Endothelial cell of umbilical vein (primary cell): ENCODE measurements around the gene CPZ. TPM values are rescaled to one million over a fixed set of nuclear protein-coding genes. Genes with fewer than 3 reads are reported as not detected.

Experiments used
- BruUV-seq: library from RNA; stranded (reverse); fragments of 400-500 nt; replicated peaks from 2 replicates; lab custom pipeline; 2021; lab: Mats Ljungman, UMichigan
- CTCF ChIA-PET: fragments of 300-600, 350-600 bp; sonication (Branson Sonifier 250); formaldehyde crosslinking; loops from one replicate; lab custom pipeline; 2021; ENCODE audit warnings: antibody characterized with exemption, inconsistent platforms; lab: Charles Lee
- POLR2A ChIA-PET: fragments of 300-600, 350-600 bp; sonication (Branson Sonifier 250); formaldehyde crosslinking; loops from one replicate; lab custom pipeline; 2021; ENCODE audit warnings: antibody characterized with exemption, inconsistent platforms; lab: Charles Lee
- DNase-seq: peaks from one replicate; pipeline ENCODE4 v3.0.0-alpha.2; 2011; ENCODE audit warnings: low read depth, low spot score
- FAIRE-seq: peaks from 2 replicates; lab custom pipeline; 2011; peaks lifted over from hg19 to GRCh38; lab: Jason Lieb, UNC
- H2AFZ ChIP-seq: 2 replicates; pipeline ENCODE4 v1.6.0; 2012; ENCODE audit warnings: low read depth, low read length, control low read depth, inconsistent platforms
- H3K27ac ChIP-seq: 2 replicates; pipeline ENCODE4 v1.5.1; 2011; ENCODE audit warnings: low read depth, mild to moderate bottlenecking, control low read depth, low read length, moderate library complexity; ENCODE audit not compliant: insufficient read depth
- H3K27me3 ChIP-seq, 2 experiments: 2 replicates each; pipeline versions ENCODE4 v1.6.0 to v1.6.1; 2011; ENCODE audit warnings: low read length in 2 of 2, mixed read lengths in 1 of 2; ENCODE audit not compliant: control insufficient read depth in 2 of 2, insufficient read depth in 2 of 2
- H3K36me3 ChIP-seq, 2 experiments: 2 replicates in 1 of 2; 3 replicates in 1 of 2; pipeline ENCODE4 v1.5.1; 2011; ENCODE audit warnings: low read length in 2 of 2, mild to moderate bottlenecking in 1 of 2, moderate library complexity in 1 of 2; ENCODE audit not compliant: control insufficient read depth in 2 of 2, insufficient read depth in 2 of 2; ENCODE audit errors: extremely low read depth in 1 of 2
- H3K4me1 ChIP-seq: 3 replicates; pipeline ENCODE4 v1.5.1; 2011; ENCODE audit warnings: mild to moderate bottlenecking, low read length; ENCODE audit not compliant: control insufficient read depth, insufficient read depth; ENCODE audit errors: extremely low read depth
- H3K4me2 ChIP-seq: 2 replicates; pipeline ENCODE4 v1.6.1; 2011; ENCODE audit warnings: low read length, control low read depth, mixed read lengths; ENCODE audit not compliant: insufficient read depth
- H3K4me3 ChIP-seq, 3 experiments: fragments of 200-600 bp in 1 of 3; sonication (generic), shearing (Covaris generic) in 1 of 3; replicated peaks in 1 of 3; 2 replicates each; pipeline ENCODE4 v1.5.1; 2011 to 2016; ENCODE audit warnings: control low read depth in 3 of 3, low read length in 3 of 3, mild to moderate bottlenecking in 2 of 3, inconsistent platforms in 1 of 3, low read depth in 1 of 3, moderate library complexity in 1 of 3; ENCODE audit not compliant: insufficient read depth in 1 of 3
- H3K79me2 ChIP-seq: 2 replicates; pipeline ENCODE4 v1.6.0; 2012; ENCODE audit warnings: low read length, inconsistent platforms; ENCODE audit not compliant: control insufficient read depth, insufficient read depth
- H3K9ac ChIP-seq: replicated peaks from 2 replicates; pipeline ENCODE3; 2011; ENCODE audit warnings: low read length, control low read depth; ENCODE audit not compliant: insufficient read depth; ENCODE audit errors: extremely low read depth
- H3K9me1 ChIP-seq: replicated peaks from 3 replicates; pipeline ENCODE4 v1.6.0; 2011; ENCODE audit warnings: mild to moderate bottlenecking, low read length; ENCODE audit not compliant: control insufficient read depth, insufficient read depth; ENCODE audit errors: extremely low read depth
- H3K9me3 ChIP-seq: replicated peaks from 2 replicates; pipeline ENCODE4 v1.5.1; 2012; ENCODE audit warnings: low read length, inconsistent platforms; ENCODE audit not compliant: control insufficient read depth, insufficient read depth
- H4K20me1 ChIP-seq: replicated peaks from 2 replicates; pipeline ENCODE3; 2011; ENCODE audit warnings: mild to moderate bottlenecking, low read length; ENCODE audit not compliant: control insufficient read depth, insufficient read depth; ENCODE audit errors: extremely low read depth
- CTCF ChIP-seq, 2 donors: IDR thresholded peaks; 1 replicate in 1 of 2; 2 replicates in 1 of 2; pipeline ENCODE4 v1.5.1; 2011; ENCODE audit warnings: low read length in 2 of 2, mild to moderate bottlenecking in 2 of 2, moderate library complexity in 2 of 2, control low read depth in 1 of 2, inconsistent platforms in 1 of 2, low read depth in 1 of 2; ENCODE audit not compliant: insufficient read depth in 1 of 2; ENCODE audit errors: extremely low read depth in 1 of 2
- EZH2 ChIP-seq: IDR thresholded peaks from 2 replicates; pipeline ENCODE4 v1.6.1; 2012; ENCODE audit warnings: borderline replicate concordance, low read depth, mild to moderate bottlenecking, moderate library complexity, low read length, inconsistent platforms; ENCODE audit not compliant: severe bottlenecking
- FOS ChIP-seq: IDR thresholded peaks from 2 replicates; pipeline ENCODE4 v1.6.1; 2011; ENCODE audit warnings: mild to moderate bottlenecking, low read length, moderate library complexity, borderline replicate concordance; ENCODE audit not compliant: insufficient read depth
- GATA2 ChIP-seq: IDR thresholded peaks from 2 replicates; pipeline ENCODE4 v1.7.0; 2011; ENCODE audit warnings: low read depth, mild to moderate bottlenecking, moderate library complexity, mixed read lengths, low read length; ENCODE audit not compliant: insufficient read length, insufficient read depth
- JUN ChIP-seq: IDR thresholded peaks from 2 replicates; pipeline ENCODE4 v1.6.1; 2011; ENCODE audit warnings: borderline replicate concordance, low read depth; ENCODE audit not compliant: insufficient read length, insufficient read depth
- MAX ChIP-seq: IDR thresholded peaks from 2 replicates; pipeline ENCODE4 v1.6.1; 2011; ENCODE audit not compliant: insufficient read depth, insufficient read length
- MYC ChIP-seq: IDR thresholded peaks from one replicate; pipeline ENCODE4 v1.6.1; 2011; ENCODE audit warnings: mild to moderate bottlenecking, low read depth, low read length
- POLR2A ChIP-seq: IDR thresholded peaks from 2 replicates; pipeline ENCODE4 v1.6.1; 2012; ENCODE audit warnings: low read depth, mild to moderate bottlenecking, control low read depth, low read length
- POLR2AphosphoS5 ChIP-seq: IDR thresholded peaks from 2 replicates; pipeline ENCODE4 v1.6.1; 2012; ENCODE audit warnings: low read depth, mild to moderate bottlenecking, control low read depth, low read length, moderate library complexity; ENCODE audit not compliant: insufficient read depth
- dilution Hi-C: fragments of 300-500 bp; cut with MboI; formaldehyde crosslinking; loops from one replicate; pipeline ENCODE4 v1.15.0; 2019; ENCODE audit warnings: low sequenced_read_pairs; ENCODE audit not compliant: extremely low pct_ligation_motif_present
- intact Hi-C: fragments of 100-400 bp; cut with micrococcal nuclease; formaldehyde crosslinking; loops from one replicate; pipeline ENCODE4 v1.10.0; 2022
- polyA plus RNA-seq, 4 experiments: library from polyadenylated mRNA; depleted of rRNA in 3 of 4; stranded (reverse) in 3 of 4; unstranded in 1 of 4; fragments of >200 nt; gene quantifications; 2 replicates each; pipeline versions ENCODE4 v1.2.1 to v1.2.3, GENCODE V29; 2011 to 2012; ENCODE audit warnings: missing spikeins in 1 of 4
- total RNA-seq: library from RNA; stranded (reverse); gene quantifications from 2 replicates; pipeline ENCODE4 v1.2.3, GENCODE V29; 2021

The CPZ gene
- total and polyA plus RNA-seq, 2 donors (not counting 3 experiments of a cell fraction or from before 2014, with no cell fraction given), result not detected

GRCh38 chr4:8664976-8665375 lies 72.4 kb downstream of the CPZ start:
- Histone ChIP-seq H3K79me2 (no peaks in the 10 kb centered on the region), H3K9ac (no peak overlapping the region), H3K4me1 (no peaks in the 10 kb centered on the region), H3K27me3 (no peaks in the 10 kb centered on the region), H3K9me3 (no peaks in the 10 kb centered on the region), H3K36me3 (no peaks in the 10 kb centered on the region), H2AFZ (no peak overlapping the region), H3K4me3 (no peak overlapping the region), H3K4me2 (no peak overlapping the region), H4K20me1 (no peaks in the 10 kb centered on the region), H3K27ac (no peak overlapping the region), H3K9me1 (no peaks in the 10 kb centered on the region)
- no TSS peak for BruUV-seq
- ChIA-PET CTCF (no interaction called here), POLR2A (no interaction called here)
- intact Hi-C loops (no loop called here), dilution Hi-C loops (no loop called here)
- no peak for TF ChIP-seq GATA2
- no peak for TF ChIP-seq POLR2A
- TF ChIP-seq FOS, result no peak
- TF ChIP-seq JUN, result no peak
- no peak for TF ChIP-seq CTCF (IDR thresholded peaks at IDR 0.05; ENCODE audit: extremely low read depth in 1 of 2, insufficient read depth in 1 of 2, low read depth in 1 of 2, low read length in 2 of 2)
- no peak for TF ChIP-seq MYC
- TF ChIP-seq MAX, result no peak
- no peak for TF ChIP-seq EZH2
- no peak for TF ChIP-seq POLR2AphosphoS5
- DNase-seq (no peak), FAIRE-seq (no peak)
